Fibroblast of mammary gland (primary cell): ENCODE results near the gene PANX3.
"Not testable (repeated sequence)": the region's sequence is repeated elsewhere in the genome, so short reads cannot be mapped to it uniquely, and the experiment has no call there.

Experiments
- DNase-seq: peaks from one replicate; pipeline ENCODE4 v3.0.0-alpha.2; 2010; ENCODE audit warnings: low read depth
- H3K4me3 ChIP-seq: 2 replicates; pipeline ENCODE4 v1.5.1; 2011; ENCODE audit warnings: low read depth, mild to moderate bottlenecking, low read length, moderate library complexity; ENCODE audit not compliant: control insufficient read depth
- CTCF ChIP-seq: conservative IDR thresholded peaks from 2 replicates; pipeline ENCODE4 v1.5.1; 2011; ENCODE audit warnings: low read depth, low read length, inconsistent platforms; ENCODE audit not compliant: control insufficient read depth, insufficient read depth

Gene PANX3

GRCh38 chr11:124595302-124595701 lies 15.9 kb upstream of the PANX3 start:
- H3K4me3 ChIP-seq: no peak overlapping the region
- DNase-seq: no peak
- TF ChIP-seq CTCF: no peak

GRCh38 chr11:124597626-124598025 lies 13.6 kb upstream of the PANX3 start:
- H3K4me3 ChIP-seq: no peak overlapping the region
- TF ChIP-seq CTCF: no peak
- no peak for DNase-seq

- no peak for TF ChIP-seq CTCF
Observed at GRCh38 chr11:124600621-124601320, 10.5 kb upstream of the PANX3 start.

GRCh38 chr11:124602193-124602592 lies 9.0 kb upstream of the PANX3 start:
- H3K4me3 ChIP-seq: no peak overlapping the region
- DNase-seq: peak; percentile 72
- no peak for TF ChIP-seq CTCF

More at GRCh38 chr11:124600621-124601320, 10.5 kb upstream of the PANX3 start:
- no peak for DNase-seq
- no peak overlapping the region for H3K4me3 ChIP-seq

- not testable (repeated sequence) for H3K4me3 ChIP-seq, DNase-seq
Observed at GRCh38 chr11:124602723-124603122, 8.5 kb upstream of the PANX3 start.

GRCh38 chr11:124605719-124606118 lies 5.5 kb upstream of the PANX3 start:
- no peak for DNase-seq
- H3K4me3 ChIP-seq: no peak overlapping the region
- no peak for TF ChIP-seq CTCF

- no peak for TF ChIP-seq CTCF
- H3K4me3 ChIP-seq: no peak overlapping the region
- no peak for DNase-seq
Observed at GRCh38 chr11:124608147-124608546, 3.1 kb upstream of the PANX3 start.
